ENCODE data around the gene BEGAIN. TPM values are rescaled to one million over a fixed set of nuclear protein-coding genes. Genes with fewer than 3 reads are reported as not detected.

BEGAIN gene
- total RNA-seq, 6 experiments from 2014 or later: 0.05 to 0.20 (median 0.14) TPM; not detected in 1

DNA sequence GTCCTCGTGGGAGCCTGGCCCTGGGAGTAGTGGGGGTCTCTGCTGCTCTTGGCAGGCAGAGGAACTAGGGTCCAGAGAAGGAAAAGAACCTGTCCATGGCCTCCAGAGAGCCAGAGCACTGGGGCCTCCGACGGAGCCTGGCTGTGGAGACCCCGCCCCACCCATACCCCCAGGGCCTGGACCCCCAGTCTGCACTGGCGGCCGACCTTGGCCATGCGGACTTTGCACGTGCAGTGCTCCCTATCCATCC is 1.1 kb downstream of the BEGAIN start:
- TF ChIP-seq, protein P1, sequence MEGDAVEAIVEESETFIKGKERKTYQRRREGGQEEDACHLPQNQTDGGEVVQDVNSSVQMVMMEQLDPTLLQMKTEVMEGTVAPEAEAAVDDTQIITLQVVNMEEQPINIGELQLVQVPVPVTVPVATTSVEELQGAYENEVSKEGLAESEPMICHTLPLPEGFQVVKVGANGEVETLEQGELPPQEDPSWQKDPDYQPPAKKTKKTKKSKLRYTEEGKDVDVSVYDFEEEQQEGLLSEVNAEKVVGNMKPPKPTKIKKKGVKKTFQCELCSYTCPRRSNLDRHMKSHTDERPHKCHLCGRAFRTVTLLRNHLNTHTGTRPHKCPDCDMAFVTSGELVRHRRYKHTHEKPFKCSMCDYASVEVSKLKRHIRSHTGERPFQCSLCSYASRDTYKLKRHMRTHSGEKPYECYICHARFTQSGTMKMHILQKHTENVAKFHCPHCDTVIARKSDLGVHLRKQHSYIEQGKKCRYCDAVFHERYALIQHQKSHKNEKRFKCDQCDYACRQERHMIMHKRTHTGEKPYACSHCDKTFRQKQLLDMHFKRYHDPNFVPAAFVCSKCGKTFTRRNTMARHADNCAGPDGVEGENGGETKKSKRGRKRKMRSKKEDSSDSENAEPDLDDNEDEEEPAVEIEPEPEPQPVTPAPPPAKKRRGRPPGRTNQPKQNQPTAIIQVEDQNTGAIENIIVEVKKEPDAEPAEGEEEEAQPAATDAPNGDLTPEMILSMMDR (IDR thresholded peaks at IDR 0.05): no peak
- no peak for DNase-seq
- Mint-ChIP-seq H3K27ac (no peak overlapping the region), H3K27me3 (ENCODE audit: insufficient read depth) (peaks cover 17% of the 10 kb centered on the region), H3K4me1 (ENCODE audit: low read depth) (no peaks in the 10 kb centered on the region), H3K36me3 (ENCODE audit: low read depth) (no peaks in the 10 kb centered on the region), H3K4me3 (0 out of 2 replicates have a peak overlapping the region, but pooled peaks have one; percentile 24), H3K9me3 (no peaks in the 10 kb centered on the region)

DNA sequence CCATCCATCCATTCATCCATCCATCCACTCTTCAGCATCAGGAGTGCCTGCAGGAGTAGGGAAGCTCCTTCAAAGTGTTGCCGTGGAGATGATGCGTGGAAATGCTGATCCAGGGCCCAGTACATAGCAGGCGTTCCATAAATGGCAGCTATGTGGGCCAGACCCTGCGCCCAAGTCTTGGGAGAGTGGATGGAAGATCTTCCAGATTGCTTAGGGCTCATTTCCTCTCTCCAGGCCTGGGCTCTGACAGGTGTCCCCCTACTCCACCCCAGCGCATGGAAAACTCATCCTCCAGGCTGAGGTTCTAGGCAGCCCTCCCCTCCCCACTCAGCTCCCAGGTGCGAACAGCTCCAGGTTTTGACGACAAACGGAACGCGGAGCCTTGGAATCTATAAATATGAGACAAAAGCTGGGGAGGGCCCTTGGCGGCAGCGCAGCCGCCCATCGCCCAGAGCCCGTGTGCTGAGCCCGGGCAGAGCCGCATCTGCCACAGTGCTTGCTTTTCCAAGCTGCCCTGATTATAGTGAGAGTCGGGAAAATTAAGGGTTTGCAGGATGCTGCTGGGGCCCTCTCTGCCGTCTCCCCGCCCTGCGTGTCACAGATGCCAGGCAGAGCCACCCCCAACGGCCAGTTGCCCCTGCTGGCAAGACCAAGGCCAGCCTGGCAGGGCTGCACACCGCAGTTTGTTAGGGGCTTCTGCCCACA is 1.6 kb downstream of the BEGAIN start:
- Mint-ChIP-seq H3K9me3 (no peaks in the 10 kb centered on the region), H3K27ac (no peak overlapping the region), H3K4me3 (no peak overlapping the region), H3K4me1 (ENCODE audit: low read depth) (no peaks in the 10 kb centered on the region), H3K36me3 (ENCODE audit: low read depth) (no peaks in the 10 kb centered on the region), H3K27me3 (ENCODE audit: insufficient read depth) (peaks cover 16% of the 10 kb centered on the region)
- no peak for DNase-seq
- TF ChIP-seq, protein P1 (IDR thresholded peaks at IDR 0.05): no peak

DNA sequence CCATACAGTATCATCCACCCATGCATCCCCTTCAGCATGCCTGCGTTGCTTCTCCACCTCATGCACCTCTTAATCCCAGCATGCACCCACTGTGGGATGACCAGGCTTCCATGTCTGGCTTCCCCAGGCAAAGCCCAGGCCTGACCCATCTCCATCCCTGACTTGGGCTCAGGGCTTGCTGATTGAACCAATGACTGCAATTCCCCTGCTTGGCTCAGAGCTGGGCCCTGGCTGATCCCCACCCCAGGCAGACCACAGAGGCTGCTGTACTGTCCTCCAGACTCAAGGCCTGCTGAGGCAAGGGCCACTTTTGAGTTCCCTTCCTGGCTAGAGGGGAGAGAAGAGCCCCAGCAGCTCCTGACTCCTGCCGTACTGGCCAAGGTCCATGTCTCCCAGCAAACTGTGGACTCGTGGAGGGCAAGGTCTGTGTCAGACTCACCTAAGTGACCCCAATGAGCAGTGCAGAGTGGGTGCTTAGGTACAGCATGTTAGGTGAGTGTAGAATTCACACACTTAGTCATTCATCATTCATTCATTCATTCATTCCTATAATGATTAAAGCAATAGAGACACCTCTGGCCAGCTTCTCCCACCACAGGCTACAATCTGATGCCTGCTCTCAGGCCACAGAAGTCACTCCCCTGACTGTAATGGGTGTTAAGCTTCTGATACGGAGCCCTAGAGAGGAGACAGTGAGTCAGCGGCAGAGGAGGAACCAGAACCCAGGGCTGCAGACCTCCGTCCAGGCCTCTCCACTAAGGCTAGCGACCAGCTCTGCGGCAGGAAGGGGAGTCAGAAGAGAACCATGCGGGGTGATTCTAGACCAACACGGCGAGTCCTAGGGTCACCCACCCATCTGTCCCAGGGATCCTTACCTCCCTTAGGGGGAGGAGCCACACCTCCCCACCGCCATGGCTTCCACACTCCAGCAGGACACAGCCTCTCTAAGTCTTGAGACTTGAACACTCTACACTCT is 2.9 kb downstream of the BEGAIN start:
- no peak for DNase-seq
- no peaks in the 10 kb centered on the region for H3K9me3 Mint-ChIP-seq
- H3K36me3 Mint-ChIP-seq (ENCODE audit: low read depth): no peaks in the 10 kb centered on the region
- no peak overlapping the region for H3K27ac Mint-ChIP-seq
- H3K4me1 Mint-ChIP-seq (ENCODE audit: low read depth): no peaks in the 10 kb centered on the region
- H3K4me3 Mint-ChIP-seq: no peak overlapping the region
- TF ChIP-seq, protein P1 (IDR thresholded peaks at IDR 0.05): no peak
- H3K27me3 Mint-ChIP-seq (ENCODE audit: insufficient read depth): peaks cover 16% of the 10 kb centered on the region

DNA sequence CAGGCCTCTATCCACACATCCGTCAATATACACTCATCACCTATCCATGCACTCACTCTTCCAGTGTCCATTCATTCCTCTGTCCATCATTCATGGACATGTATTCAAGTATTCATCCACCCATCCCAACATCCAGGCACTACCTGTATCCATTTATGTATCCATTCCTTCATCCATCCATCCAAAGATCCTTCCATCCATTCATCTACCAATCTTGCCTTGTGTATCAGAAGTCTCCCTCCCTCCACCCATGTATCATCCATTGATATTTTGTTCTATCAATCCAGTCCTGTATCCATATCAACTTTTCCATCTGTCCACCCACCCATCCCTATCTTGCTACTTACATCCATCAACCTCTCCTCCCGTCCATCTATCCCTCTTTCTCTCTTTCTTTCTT is 4.0 kb downstream of the BEGAIN start:
- TF ChIP-seq, protein P1 (IDR thresholded peaks at IDR 0.05): no peak
- Mint-ChIP-seq H3K27me3 (ENCODE audit: insufficient read depth) (peaks cover 15% of the 10 kb centered on the region), H3K27ac (no peak overlapping the region), H3K36me3 (ENCODE audit: low read depth) (no peaks in the 10 kb centered on the region), H3K4me3 (no peak overlapping the region), H3K4me1 (ENCODE audit: low read depth) (no peaks in the 10 kb centered on the region), H3K9me3 (no peaks in the 10 kb centered on the region; the same call in 1 of the 2 replicates)
- DNase-seq: no peak

DNA sequence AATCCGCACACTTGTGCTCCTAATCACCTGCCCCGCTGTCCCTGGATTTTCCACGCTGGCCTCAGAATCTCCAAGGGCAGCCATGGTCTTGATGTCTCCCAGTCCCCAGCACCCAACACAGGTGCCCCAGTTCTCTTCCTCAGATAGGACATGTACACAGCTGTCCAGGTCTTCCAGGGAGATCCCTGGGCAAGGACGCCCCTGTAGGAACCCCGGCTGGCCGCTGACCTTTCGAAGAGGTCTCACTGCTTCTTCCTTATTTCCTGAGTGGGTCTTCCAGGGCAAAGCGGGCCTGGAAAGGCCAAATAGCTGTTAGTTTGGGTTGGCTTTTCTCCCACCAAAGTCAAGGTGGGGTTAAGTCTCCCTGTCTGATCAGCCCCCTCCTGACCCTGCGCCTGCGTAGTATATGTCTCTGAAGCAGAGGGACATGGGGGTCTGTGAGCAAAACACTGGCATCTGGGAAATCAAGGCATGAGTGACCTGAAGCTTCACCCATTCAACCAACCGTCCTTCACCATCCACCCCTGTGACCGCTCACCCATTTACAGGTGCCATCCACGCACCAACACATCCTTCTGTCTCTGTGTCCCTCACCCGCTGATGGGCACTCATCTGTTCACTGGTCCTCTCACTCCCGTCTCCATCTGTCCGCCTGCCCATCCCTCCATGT is 4.6 kb downstream of the BEGAIN start:
- peaks cover 12% of the 10 kb centered on the region for H3K27me3 Mint-ChIP-seq (ENCODE audit: insufficient read depth)
- TF ChIP-seq, protein P1 (IDR thresholded peaks at IDR 0.05): no peak
- no peaks in the 10 kb centered on the region for H3K4me1 Mint-ChIP-seq (ENCODE audit: low read depth)
- no peak for DNase-seq
- H3K27ac Mint-ChIP-seq: no peak overlapping the region
- H3K36me3 Mint-ChIP-seq (ENCODE audit: low read depth): no peaks in the 10 kb centered on the region
- no peak overlapping the region for H3K4me3 Mint-ChIP-seq
- no peaks in the 10 kb centered on the region; the same call in 1 of the 2 replicates for H3K9me3 Mint-ChIP-seq

Data from HFFc6 (cell line).